Measurements from ENCODE around the gene RNF207.

RNF207 gene

DNA sequence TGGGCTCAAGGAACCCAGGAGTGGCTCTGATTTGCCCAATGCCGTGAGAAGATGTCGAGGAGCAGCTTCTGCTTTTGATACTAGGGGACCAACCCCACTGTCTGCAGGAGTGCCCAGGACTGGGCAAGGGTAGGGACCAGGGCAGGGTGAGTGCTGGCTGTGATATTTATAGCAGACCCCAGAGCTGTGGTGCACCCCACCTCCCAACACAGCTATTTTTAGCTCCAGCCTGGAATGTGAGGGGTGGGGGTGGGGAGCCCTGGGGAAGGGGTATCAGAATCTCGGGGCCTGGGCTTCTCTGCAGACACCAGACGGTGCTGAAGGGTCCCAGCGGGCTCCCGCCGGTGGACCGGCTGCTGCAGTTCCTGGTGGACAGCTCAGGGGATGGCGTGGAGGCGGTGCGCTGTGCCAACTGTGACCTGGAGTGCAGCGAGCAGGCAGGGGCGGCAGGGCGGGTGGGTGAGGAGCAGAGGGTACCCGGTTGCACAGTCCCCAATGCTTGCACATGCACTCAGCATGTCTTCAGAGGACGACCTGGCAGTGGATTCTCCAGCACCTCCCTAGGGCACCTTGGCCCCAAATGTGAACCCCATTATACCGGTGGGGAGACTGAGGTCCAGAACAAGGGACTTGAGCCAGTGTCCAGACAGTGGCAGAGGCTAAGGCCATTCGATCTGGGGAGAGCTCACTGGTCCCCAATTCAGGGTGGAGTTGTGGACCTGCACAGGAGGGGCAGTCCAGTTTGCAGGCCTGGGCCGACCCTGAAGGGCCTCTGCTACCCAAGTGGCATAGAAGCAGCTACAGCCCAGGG lies 1.4 kb downstream of the RNF207 start:
- H3K9me3 ChIP-seq (replicated peaks in 1 of 2; ENCODE audit: control insufficient read depth in 2 of 2, insufficient read depth in 1 of 2, low read depth in 1 of 2, low read length in 2 of 2), result peaks cover 0 to 2% of the 10 kb centered on the region in 2 donors
- no peak overlapping the region for H3K27ac ChIP-seq (replicated peaks; ENCODE audit: low read length)
- H3K14ac ChIP-seq (ENCODE audit: low read length), result peak overlapping the region; percentile 27
- peak overlapping the region; percentile 56 for H2BK15ac ChIP-seq (ENCODE audit: low read length)
- H3K27me3 ChIP-seq (ENCODE audit: control insufficient read depth in 3 of 3, insufficient read depth in 3 of 3, low read depth in 1 of 3, low read length in 3 of 3), result peaks cover 21 to 42% (median 31%) of the 10 kb centered on the region in 3 experiments
- no peak overlapping the region for H2BK5ac ChIP-seq (ENCODE audit: low read length)
- H3K4me3 ChIP-seq (ENCODE audit: low read length in 2 of 2), result no peak overlapping the region
- no CpG with 5 or more reads among the region's 19 CpGs for WGBS, 2 donors (ENCODE audit: extremely low coverage in 2 of 2, insufficient read length in 2 of 2, insufficient replicate concordance in 1 of 2)
- peaks cover 12 to 16% of the 10 kb centered on the region in 2 donors for H3K4me1 ChIP-seq (ENCODE audit: control insufficient read depth in 2 of 2, insufficient read depth in 1 of 2, low read depth in 1 of 2, low read length in 2 of 2)
- H3K23ac ChIP-seq (ENCODE audit: low read depth, low read length, poor library complexity), result no peak overlapping the region
- DNase-seq (ENCODE audit: low spot score), result no peak
- H3K18ac ChIP-seq (ENCODE audit: low read length), result peak overlapping the region; percentile 2
- peak overlapping the region; percentile 88 for H2AK5ac ChIP-seq (ENCODE audit: low read depth, low read length)
- H3K4ac ChIP-seq (ENCODE audit: low read length), result no peak overlapping the region
- H2BK120ac ChIP-seq (ENCODE audit: low read depth, low read length), result no peak overlapping the region
- H3K36me3 ChIP-seq (replicated peaks in 1 of 2; ENCODE audit: control insufficient read depth in 2 of 2, insufficient read depth in 2 of 2, low read length in 2 of 2), result no peaks in the 10 kb centered on the region
- peaks cover 1% of the 10 kb centered on the region for H3K79me1 ChIP-seq (ENCODE audit: low read depth, low read length)
- no peak overlapping the region for H2AFZ ChIP-seq (ENCODE audit: low read length)
- peak overlapping the region; percentile 22 for H2BK12ac ChIP-seq (ENCODE audit: low read length)
- H3K4me2 ChIP-seq (ENCODE audit: insufficient read depth, low read length, poor library complexity, severe bottlenecking), result no peak overlapping the region
- H3K9ac ChIP-seq (ENCODE audit: low read depth, low read length, poor library complexity), result peak overlapping the region; percentile 21
- no peak overlapping the region for H4K8ac ChIP-seq (ENCODE audit: low read depth, low read length)
- H4K91ac ChIP-seq (ENCODE audit: low read depth, low read length, poor library complexity), result no peak overlapping the region

DNA sequence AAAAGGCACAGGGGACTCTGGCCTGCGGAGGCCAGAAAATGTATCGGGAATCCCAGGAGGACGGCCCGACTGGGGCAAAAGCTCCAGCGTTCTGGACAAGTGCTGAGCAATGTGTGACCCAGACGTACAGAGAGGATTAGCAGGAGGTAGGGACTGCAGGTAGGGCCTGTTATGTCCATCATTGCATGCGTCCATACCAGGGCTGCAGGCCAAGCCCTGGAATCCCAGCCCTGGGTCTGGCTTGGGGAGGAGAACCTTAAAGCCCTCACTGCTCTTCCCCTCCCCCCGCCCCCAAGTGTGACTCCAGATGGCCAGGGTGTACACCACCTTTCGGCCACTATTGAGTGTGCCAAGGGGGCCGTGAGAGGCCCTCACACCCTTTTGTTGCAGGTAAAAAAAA lies 2.0 kb downstream of the RNF207 start:
- Histone ChIP-seq H2AFZ (ENCODE audit: low read length) (no peak overlapping the region), H3K36me3 (replicated peaks in 1 of 2; ENCODE audit: control insufficient read depth in 2 of 2, insufficient read depth in 2 of 2, low read length in 2 of 2) (no peaks in the 10 kb centered on the region), H2BK15ac (ENCODE audit: low read length) (peak overlapping the region; percentile 56), H3K4me1 (ENCODE audit: control insufficient read depth in 2 of 2, insufficient read depth in 1 of 2, low read depth in 1 of 2, low read length in 2 of 2) (peaks cover 12 to 16% of the 10 kb centered on the region in 2 donors), H4K91ac (ENCODE audit: low read depth, low read length, poor library complexity) (no peak overlapping the region), H3K4me3 (ENCODE audit: low read length in 2 of 2) (no peak overlapping the region), H3K4ac (ENCODE audit: low read length) (no peak overlapping the region), H3K9ac (ENCODE audit: low read depth, low read length, poor library complexity) (no peak overlapping the region), H3K27ac (replicated peaks; ENCODE audit: low read length) (no peak overlapping the region), H2BK120ac (ENCODE audit: low read depth, low read length) (no peak overlapping the region), H2AK5ac (ENCODE audit: low read depth, low read length) (peak overlapping the region; percentile 37), H3K79me1 (ENCODE audit: low read depth, low read length) (peaks cover 1% of the 10 kb centered on the region), H3K18ac (ENCODE audit: low read length) (no peak overlapping the region), H3K9me3 (replicated peaks in 1 of 2; ENCODE audit: control insufficient read depth in 2 of 2, insufficient read depth in 1 of 2, low read depth in 1 of 2, low read length in 2 of 2) (peaks cover 0 to 2% of the 10 kb centered on the region in 2 donors), H2BK5ac (ENCODE audit: low read length) (no peak overlapping the region), H3K4me2 (ENCODE audit: insufficient read depth, low read length, poor library complexity, severe bottlenecking) (no peak overlapping the region), H3K23ac (ENCODE audit: low read depth, low read length, poor library complexity) (no peak overlapping the region), H2BK12ac (ENCODE audit: low read length) (peak overlapping the region; percentile 2), H4K8ac (ENCODE audit: low read depth, low read length) (no peak overlapping the region), H3K14ac (ENCODE audit: low read length) (peak overlapping the region; percentile 27), H3K27me3 (ENCODE audit: control insufficient read depth in 3 of 3, insufficient read depth in 3 of 3, low read depth in 1 of 3, low read length in 3 of 3) (peaks cover 21 to 42% (median 31%) of the 10 kb centered on the region in 3 experiments)
- no CpG with 5 or more reads among the region's 10 CpGs for WGBS, 2 donors (ENCODE audit: extremely low coverage in 2 of 2, insufficient read length in 2 of 2, insufficient replicate concordance in 1 of 2)
- no peak for DNase-seq (ENCODE audit: low spot score)

GRCh38 chr1:6208723-6209660 lies 3.1 kb downstream of the RNF207 start:
- peak overlapping the region; percentile 98 for H3K23ac ChIP-seq (ENCODE audit: low read depth, low read length, poor library complexity)
- peaks cover 0 to 2% of the 10 kb centered on the region in 2 donors for H3K9me3 ChIP-seq (replicated peaks in 1 of 2; ENCODE audit: control insufficient read depth in 2 of 2, insufficient read depth in 1 of 2, low read depth in 1 of 2, low read length in 2 of 2)
- peak overlapping the region; percentile 89 for H3K14ac ChIP-seq (ENCODE audit: low read length)
- peak overlapping the region; percentile 86 for H4K8ac ChIP-seq (ENCODE audit: low read depth, low read length)
- peaks cover 21 to 42% (median 31%) of the 10 kb centered on the region in 3 experiments for H3K27me3 ChIP-seq (ENCODE audit: control insufficient read depth in 3 of 3, insufficient read depth in 3 of 3, low read depth in 1 of 3, low read length in 3 of 3)
- peak overlapping the region; percentile 29 for H2BK5ac ChIP-seq (ENCODE audit: low read length)
- no peaks in the 10 kb centered on the region for H3K36me3 ChIP-seq (replicated peaks in 1 of 2; ENCODE audit: control insufficient read depth in 2 of 2, insufficient read depth in 2 of 2, low read length in 2 of 2)
- DNase-seq (ENCODE audit: low spot score), result peak; percentile 37
- H2BK15ac ChIP-seq (ENCODE audit: low read length), result peak overlapping the region; percentile 99
- WGBS, 2 donors (ENCODE audit: extremely low coverage in 2 of 2, insufficient read length in 2 of 2, insufficient replicate concordance in 1 of 2), result no CpG with 5 or more reads among the region's 99 CpGs
- peak overlapping the region; percentile 98 for H2AFZ ChIP-seq (ENCODE audit: low read length)
- no peak overlapping the region for H2BK120ac ChIP-seq (ENCODE audit: low read depth, low read length)
- no peak overlapping the region for H3K27ac ChIP-seq (replicated peaks; ENCODE audit: low read length)
- H3K4me1 ChIP-seq (ENCODE audit: control insufficient read depth in 2 of 2, insufficient read depth in 1 of 2, low read depth in 1 of 2, low read length in 2 of 2), result peaks cover 12 to 16% of the 10 kb centered on the region in 2 donors
- H3K18ac ChIP-seq (ENCODE audit: low read length), result peak overlapping the region; percentile 95
- H3K9ac ChIP-seq (ENCODE audit: low read depth, low read length, poor library complexity), result peak overlapping the region; percentile 86
- no peak overlapping the region for H3K4ac ChIP-seq (ENCODE audit: low read length)
- peak overlapping the region; percentile 89 for H3K4me2 ChIP-seq (ENCODE audit: insufficient read depth, low read length, poor library complexity, severe bottlenecking)
- peak overlapping the region; percentile 43 to 77 for H3K4me3 ChIP-seq (ENCODE audit: low read length in 2 of 2)
- H4K91ac ChIP-seq (ENCODE audit: low read depth, low read length, poor library complexity), result no peak overlapping the region
- peak overlapping the region; percentile 90 for H2BK12ac ChIP-seq (ENCODE audit: low read length)
- H3K79me1 ChIP-seq (ENCODE audit: low read depth, low read length), result peaks cover 1% of the 10 kb centered on the region
- peak overlapping the region; percentile 90 for H2AK5ac ChIP-seq (ENCODE audit: low read depth, low read length)

Measured in neuronal stem cell (in vitro differentiated cells).